ENCODE results near the gene PCMT1.

DNA sequence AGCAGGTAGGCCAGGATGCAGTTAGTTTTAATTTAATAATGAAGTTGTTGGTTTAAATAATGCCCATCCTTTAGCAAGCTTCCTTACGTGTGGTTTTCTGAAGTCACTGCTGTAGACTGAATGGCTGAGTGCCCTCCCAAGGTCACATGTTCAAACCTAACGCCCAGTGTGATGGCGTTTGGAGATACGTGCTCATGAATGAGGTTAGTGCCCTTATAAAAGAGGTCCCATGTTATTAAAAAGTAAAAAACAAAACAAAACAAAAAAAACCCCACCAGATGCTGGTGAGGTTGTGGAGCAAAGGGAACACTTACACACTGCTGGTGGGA lies 98.4 kb downstream of the PCMT1 start:
- TF ChIP-seq, protein P1, sequence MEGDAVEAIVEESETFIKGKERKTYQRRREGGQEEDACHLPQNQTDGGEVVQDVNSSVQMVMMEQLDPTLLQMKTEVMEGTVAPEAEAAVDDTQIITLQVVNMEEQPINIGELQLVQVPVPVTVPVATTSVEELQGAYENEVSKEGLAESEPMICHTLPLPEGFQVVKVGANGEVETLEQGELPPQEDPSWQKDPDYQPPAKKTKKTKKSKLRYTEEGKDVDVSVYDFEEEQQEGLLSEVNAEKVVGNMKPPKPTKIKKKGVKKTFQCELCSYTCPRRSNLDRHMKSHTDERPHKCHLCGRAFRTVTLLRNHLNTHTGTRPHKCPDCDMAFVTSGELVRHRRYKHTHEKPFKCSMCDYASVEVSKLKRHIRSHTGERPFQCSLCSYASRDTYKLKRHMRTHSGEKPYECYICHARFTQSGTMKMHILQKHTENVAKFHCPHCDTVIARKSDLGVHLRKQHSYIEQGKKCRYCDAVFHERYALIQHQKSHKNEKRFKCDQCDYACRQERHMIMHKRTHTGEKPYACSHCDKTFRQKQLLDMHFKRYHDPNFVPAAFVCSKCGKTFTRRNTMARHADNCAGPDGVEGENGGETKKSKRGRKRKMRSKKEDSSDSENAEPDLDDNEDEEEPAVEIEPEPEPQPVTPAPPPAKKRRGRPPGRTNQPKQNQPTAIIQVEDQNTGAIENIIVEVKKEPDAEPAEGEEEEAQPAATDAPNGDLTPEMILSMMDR (IDR thresholded peaks at IDR 0.05) = no peak
- TF ChIP-seq, protein P2, sequence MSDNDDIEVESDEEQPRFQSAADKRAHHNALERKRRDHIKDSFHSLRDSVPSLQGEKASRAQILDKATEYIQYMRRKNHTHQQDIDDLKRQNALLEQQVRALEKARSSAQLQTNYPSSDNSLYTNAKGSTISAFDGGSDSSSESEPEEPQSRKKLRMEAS (CRISPR knock-in tag; IDR thresholded peaks at IDR 0.05) = no peak
- no peak for TF ChIP-seq TEAD4 (CRISPR knock-in tag; IDR thresholded peaks at IDR 0.05)
- TF ChIP-seq, protein P3, sequence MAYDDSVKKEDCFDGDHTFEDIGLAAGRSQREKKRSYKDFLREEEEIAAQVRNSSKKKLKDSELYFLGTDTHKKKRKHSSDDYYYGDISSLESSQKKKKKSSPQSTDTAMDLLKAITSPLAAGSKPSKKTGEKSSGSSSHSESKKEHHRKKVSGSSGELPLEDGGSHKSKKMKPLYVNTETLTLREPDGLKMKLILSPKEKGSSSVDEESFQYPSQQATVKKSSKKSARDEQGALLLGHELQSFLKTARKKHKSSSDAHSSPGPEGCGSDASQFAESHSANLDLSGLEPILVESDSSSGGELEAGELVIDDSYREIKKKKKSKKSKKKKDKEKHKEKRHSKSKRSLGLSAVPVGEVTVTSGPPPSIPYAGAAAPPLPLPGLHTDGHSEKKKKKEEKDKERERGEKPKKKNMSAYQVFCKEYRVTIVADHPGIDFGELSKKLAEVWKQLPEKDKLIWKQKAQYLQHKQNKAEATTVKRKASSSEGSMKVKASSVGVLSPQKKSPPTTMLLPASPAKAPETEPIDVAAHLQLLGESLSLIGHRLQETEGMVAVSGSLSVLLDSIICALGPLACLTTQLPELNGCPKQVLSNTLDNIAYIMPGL (CRISPR knock-in tag; IDR thresholded peaks at IDR 0.05) = no peak
- TF ChIP-seq E2F1 (CRISPR knock-in tag; IDR thresholded peaks at IDR 0.05) = no peak
- no peak for TF ChIP-seq FOXP4 (CRISPR knock-in tag; IDR thresholded peaks at IDR 0.05)
- no peak for TF ChIP-seq NR1H2 (CRISPR knock-in tag; IDR thresholded peaks at IDR 0.05)
- no peak for TF ChIP-seq RORB (CRISPR knock-in tag; IDR thresholded peaks at IDR 0.05)
- TF ChIP-seq ATF3 (CRISPR knock-in tag; conservative IDR thresholded peaks at IDR 0.05) = no peak
- TF ChIP-seq ZNF232 (CRISPR knock-in tag; IDR thresholded peaks at IDR 0.05) = no peak

Data from WTC11 (cell line).